ENCODE results near the gene ST3GAL3. TPM values are rescaled to one million over a fixed set of nuclear protein-coding genes. Genes with fewer than 3 reads are reported as not detected.

The ST3GAL3 gene
- total and polyA plus RNA-seq, 2 experiments from 2014 or later = 6.2 to 6.3 TPM

DNA sequence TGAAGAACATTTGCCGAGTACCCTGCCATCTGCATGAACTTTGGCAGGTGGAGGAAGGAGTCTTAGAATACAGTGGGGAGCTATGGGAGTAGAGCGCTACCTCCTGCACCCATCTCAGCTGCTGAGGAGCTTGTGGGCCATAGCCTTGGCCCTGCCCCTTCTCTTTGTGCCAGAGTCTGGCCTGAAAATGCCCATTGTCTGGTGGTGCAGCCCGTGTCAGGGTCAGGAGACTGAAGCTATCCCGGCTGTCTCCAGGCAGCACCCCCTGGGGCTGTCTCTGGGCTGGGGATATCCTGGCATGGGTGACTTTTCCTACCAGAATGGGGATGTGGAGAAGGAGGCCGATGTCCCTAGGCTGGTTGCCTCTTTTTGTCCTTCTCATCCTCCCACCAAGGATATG, 246.7 kb downstream of the ST3GAL3 start:
- no peak overlapping the region for H3K4me3 ChIP-seq
- 90% methylated on average over 5 of the region's 5 CpGs for WGBS (ENCODE audit: low lambda C conversion rate, missing lambda C conversion rate)
- H3K27me3 ChIP-seq = no peaks in the 10 kb centered on the region
- no peak overlapping the region for H3K27ac ChIP-seq
- TF ChIP-seq EZH2 (IDR thresholded peaks at IDR 0.05; ENCODE audit: borderline replicate concordance) = no peak
- TF ChIP-seq, protein P1, sequence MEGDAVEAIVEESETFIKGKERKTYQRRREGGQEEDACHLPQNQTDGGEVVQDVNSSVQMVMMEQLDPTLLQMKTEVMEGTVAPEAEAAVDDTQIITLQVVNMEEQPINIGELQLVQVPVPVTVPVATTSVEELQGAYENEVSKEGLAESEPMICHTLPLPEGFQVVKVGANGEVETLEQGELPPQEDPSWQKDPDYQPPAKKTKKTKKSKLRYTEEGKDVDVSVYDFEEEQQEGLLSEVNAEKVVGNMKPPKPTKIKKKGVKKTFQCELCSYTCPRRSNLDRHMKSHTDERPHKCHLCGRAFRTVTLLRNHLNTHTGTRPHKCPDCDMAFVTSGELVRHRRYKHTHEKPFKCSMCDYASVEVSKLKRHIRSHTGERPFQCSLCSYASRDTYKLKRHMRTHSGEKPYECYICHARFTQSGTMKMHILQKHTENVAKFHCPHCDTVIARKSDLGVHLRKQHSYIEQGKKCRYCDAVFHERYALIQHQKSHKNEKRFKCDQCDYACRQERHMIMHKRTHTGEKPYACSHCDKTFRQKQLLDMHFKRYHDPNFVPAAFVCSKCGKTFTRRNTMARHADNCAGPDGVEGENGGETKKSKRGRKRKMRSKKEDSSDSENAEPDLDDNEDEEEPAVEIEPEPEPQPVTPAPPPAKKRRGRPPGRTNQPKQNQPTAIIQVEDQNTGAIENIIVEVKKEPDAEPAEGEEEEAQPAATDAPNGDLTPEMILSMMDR (IDR thresholded peaks at IDR 0.05; ENCODE audit: poor library complexity) = no peak
- no peak for TF ChIP-seq EZH2phosphoT487 (IDR thresholded peaks at IDR 0.05; ENCODE audit: low read depth, severe bottlenecking, unreplicated experiment)
- no peaks in the 10 kb centered on the region for H3K36me3 ChIP-seq (replicated peaks; ENCODE audit: insufficient read depth, low read depth)
- H3K79me2 ChIP-seq = peaks cover 25% of the 10 kb centered on the region
- H4K20me1 ChIP-seq (ENCODE audit: insufficient read depth, poor library complexity, severe bottlenecking) = no peaks in the 10 kb centered on the region
- no peak overlapping the region for H2AFZ ChIP-seq
- H3K4me2 ChIP-seq = no peak overlapping the region
- no peaks in the 10 kb centered on the region for H3K9me2 ChIP-seq (replicated peaks; ENCODE audit: insufficient read depth)
- no peaks in the 10 kb centered on the region for H3K9me3 ChIP-seq (ENCODE audit: low read depth)
- no peak for DNase-seq (ENCODE audit: low spot score)
- H3K4me1 ChIP-seq (ENCODE audit: insufficient read depth) = no peaks in the 10 kb centered on the region

DNA sequence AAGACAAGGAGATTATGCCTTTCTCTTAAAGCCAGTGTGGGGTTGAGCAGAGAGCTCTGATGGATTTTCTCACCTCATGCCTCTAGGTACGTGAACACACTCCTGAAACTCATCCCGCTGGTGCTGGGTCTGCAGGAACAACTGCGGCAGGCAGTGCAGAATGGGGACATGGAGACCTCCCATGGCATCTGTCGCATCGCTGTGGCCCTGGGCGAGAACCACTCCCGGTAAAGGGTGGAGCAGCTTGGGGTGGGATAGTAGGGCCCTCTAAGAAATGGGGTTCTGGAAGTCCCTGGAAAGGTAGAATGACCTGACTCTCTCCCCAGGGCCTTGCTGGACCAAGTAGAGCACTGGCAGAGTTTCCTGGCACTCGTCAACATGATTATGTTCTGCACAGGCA, 248.9 kb downstream of the ST3GAL3 start:
- no peaks in the 10 kb centered on the region for H3K27me3 ChIP-seq
- H3K36me3 ChIP-seq (replicated peaks; ENCODE audit: insufficient read depth, low read depth) = no peaks in the 10 kb centered on the region
- H3K79me2 ChIP-seq = peaks cover 15% of the 10 kb centered on the region
- H3K9me2 ChIP-seq (replicated peaks; ENCODE audit: insufficient read depth) = no peaks in the 10 kb centered on the region
- no peak overlapping the region for H2AFZ ChIP-seq
- DNase-seq (ENCODE audit: low spot score) = no peak
- no peaks in the 10 kb centered on the region for H4K20me1 ChIP-seq (ENCODE audit: insufficient read depth, poor library complexity, severe bottlenecking)
- H3K9me3 ChIP-seq (ENCODE audit: low read depth) = no peaks in the 10 kb centered on the region
- H3K4me1 ChIP-seq (ENCODE audit: insufficient read depth) = no peaks in the 10 kb centered on the region
- TF ChIP-seq, protein P1 (IDR thresholded peaks at IDR 0.05; ENCODE audit: poor library complexity) = no peak
- TF ChIP-seq EZH2phosphoT487 (IDR thresholded peaks at IDR 0.05; ENCODE audit: low read depth, severe bottlenecking, unreplicated experiment) = no peak
- TF ChIP-seq EZH2 (IDR thresholded peaks at IDR 0.05; ENCODE audit: borderline replicate concordance) = no peak
- no peak overlapping the region for H3K27ac ChIP-seq
- no peak overlapping the region for H3K4me3 ChIP-seq
- WGBS (ENCODE audit: low lambda C conversion rate, missing lambda C conversion rate) = 97% methylated on average over 8 of the region's 8 CpGs
- H3K4me2 ChIP-seq = no peak overlapping the region

DNA sequence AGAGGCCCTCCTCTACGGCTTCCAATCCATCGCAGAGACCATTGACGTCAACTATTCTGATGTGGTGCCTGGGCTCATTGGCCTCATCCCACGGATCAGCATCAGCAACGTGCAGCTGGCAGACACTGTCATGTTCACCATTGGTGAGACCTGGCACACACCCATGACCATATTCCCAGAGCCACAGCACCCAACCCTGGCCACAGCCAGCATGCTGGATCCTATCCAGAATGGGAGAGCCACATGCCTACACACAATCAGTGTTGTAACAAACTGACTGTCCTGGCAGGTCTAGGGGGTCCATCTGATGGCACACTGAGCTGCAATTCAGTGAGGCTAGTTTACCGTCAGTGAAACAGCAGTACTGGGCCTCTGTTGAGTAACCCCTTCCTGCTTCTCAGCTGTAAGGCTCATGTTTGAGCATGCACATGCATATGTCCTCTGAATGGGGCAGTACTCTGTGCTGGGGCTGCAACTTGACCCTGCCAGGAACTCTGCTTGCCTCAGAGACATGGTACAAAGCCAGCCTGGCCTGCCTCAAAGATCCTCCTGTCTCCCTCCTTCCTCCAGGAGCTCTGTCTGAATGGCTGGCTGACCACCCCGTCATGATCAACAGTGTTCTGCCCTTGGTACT, 250.2 kb downstream of the ST3GAL3 start:
- no peaks in the 10 kb centered on the region for H3K9me2 ChIP-seq (replicated peaks; ENCODE audit: insufficient read depth)
- no peaks in the 10 kb centered on the region for H3K9me3 ChIP-seq (ENCODE audit: low read depth)
- H3K4me3 ChIP-seq = no peak overlapping the region
- no peak for DNase-seq (ENCODE audit: low spot score)
- H4K20me1 ChIP-seq (ENCODE audit: insufficient read depth, poor library complexity, severe bottlenecking) = no peaks in the 10 kb centered on the region
- WGBS (ENCODE audit: low lambda C conversion rate, missing lambda C conversion rate) = 91% methylated on average over 7 of the region's 7 CpGs
- no peak overlapping the region for H3K27ac ChIP-seq
- no peaks in the 10 kb centered on the region for H3K4me1 ChIP-seq (ENCODE audit: insufficient read depth)
- H3K27me3 ChIP-seq = no peaks in the 10 kb centered on the region
- H3K4me2 ChIP-seq = no peak overlapping the region
- H3K79me2 ChIP-seq = peaks cover 3% of the 10 kb centered on the region
- TF ChIP-seq, protein P1 (IDR thresholded peaks at IDR 0.05; ENCODE audit: poor library complexity) = no peak
- TF ChIP-seq EZH2 (IDR thresholded peaks at IDR 0.05; ENCODE audit: borderline replicate concordance) (no peak), EZH2phosphoT487 (IDR thresholded peaks at IDR 0.05; ENCODE audit: low read depth, severe bottlenecking, unreplicated experiment) (no peak)
- H2AFZ ChIP-seq = no peak overlapping the region
- H3K36me3 ChIP-seq (replicated peaks; ENCODE audit: insufficient read depth, low read depth) = no peaks in the 10 kb centered on the region

Measured in hepatocyte (in vitro differentiated cells).